ENCODE results near the gene DDX39B.

DNA sequence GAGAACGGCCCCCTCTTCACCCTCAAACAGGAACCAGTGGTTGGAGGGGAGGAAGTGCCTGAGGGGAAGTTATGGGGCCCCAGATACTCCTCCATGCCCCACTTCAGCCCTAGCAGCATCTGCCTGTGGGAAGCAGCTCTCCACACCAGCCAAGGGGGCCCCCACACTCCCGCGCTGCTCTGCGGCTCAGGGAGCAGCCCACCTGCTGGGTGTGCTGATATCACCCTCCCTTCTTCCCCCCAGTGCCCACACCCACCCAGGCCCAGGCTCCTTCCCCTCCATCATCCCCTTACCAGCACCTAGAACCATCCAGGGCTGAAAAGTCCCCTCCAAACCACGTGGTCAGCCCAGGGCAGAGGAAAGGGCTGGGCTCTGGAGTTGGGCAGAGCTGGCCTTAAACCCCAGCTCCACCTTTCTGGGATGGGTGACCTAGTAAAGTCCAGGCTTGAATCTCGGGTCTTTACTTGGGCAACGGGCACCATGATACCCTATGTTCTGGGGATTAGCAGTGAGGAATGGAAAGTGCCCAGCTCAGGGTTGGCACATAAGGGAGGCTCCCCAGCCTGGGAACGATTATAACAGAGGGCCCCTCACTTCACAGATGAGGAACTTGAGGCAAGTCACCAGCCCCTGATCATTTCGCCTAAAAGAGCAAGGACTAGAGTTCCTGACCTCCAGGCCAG lies 44.9 kb upstream of the DDX39B start:
- TF ChIP-seq, protein P1, sequence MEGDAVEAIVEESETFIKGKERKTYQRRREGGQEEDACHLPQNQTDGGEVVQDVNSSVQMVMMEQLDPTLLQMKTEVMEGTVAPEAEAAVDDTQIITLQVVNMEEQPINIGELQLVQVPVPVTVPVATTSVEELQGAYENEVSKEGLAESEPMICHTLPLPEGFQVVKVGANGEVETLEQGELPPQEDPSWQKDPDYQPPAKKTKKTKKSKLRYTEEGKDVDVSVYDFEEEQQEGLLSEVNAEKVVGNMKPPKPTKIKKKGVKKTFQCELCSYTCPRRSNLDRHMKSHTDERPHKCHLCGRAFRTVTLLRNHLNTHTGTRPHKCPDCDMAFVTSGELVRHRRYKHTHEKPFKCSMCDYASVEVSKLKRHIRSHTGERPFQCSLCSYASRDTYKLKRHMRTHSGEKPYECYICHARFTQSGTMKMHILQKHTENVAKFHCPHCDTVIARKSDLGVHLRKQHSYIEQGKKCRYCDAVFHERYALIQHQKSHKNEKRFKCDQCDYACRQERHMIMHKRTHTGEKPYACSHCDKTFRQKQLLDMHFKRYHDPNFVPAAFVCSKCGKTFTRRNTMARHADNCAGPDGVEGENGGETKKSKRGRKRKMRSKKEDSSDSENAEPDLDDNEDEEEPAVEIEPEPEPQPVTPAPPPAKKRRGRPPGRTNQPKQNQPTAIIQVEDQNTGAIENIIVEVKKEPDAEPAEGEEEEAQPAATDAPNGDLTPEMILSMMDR (IDR thresholded peaks at IDR 0.05): no peak
- TF ChIP-seq ZFX (IDR thresholded peaks at IDR 0.05; ENCODE audit: borderline replicate concordance): no peak
